Fibroblast of lung (primary cell): ENCODE results near the gene RAP1GAP2.

Source experiments
- CTCF ChIP-seq, 2 donors: IDR thresholded peaks in 1 of 2; conservative IDR thresholded peaks in 1 of 2; 1 replicate in 1 of 2; 2 replicates in 1 of 2; pipeline ENCODE4 v1.5.1; 2011 to 2012; ENCODE audit warnings: low read length in 2 of 2, control low read depth in 1 of 2, inconsistent platforms in 1 of 2, low read depth in 1 of 2, mild to moderate bottlenecking in 1 of 2
- EZH2 ChIP-seq: IDR thresholded peaks from 2 replicates; pipeline ENCODE4 v1.5.1; 2012; ENCODE audit warnings: low read length, control low read depth, mild to moderate bottlenecking; ENCODE audit errors: missing control alignments

GRCh38 chr17:3025421-3026124 lies 229.3 kb downstream of the RAP1GAP2 start:
- no peak for TF ChIP-seq CTCF (conservative IDR thresholded peaks at IDR 0.05 in 1 of 2, IDR thresholded peaks at IDR 0.05 in 1 of 2; ENCODE audit: low read depth in 1 of 2, low read length in 2 of 2)
- no peak for TF ChIP-seq EZH2
